Heart right ventricle (tissue), 16 donors: ENCODE results near the gene RASGRF2. TPM values are rescaled to one million over a fixed set of nuclear protein-coding genes. Genes with fewer than 3 reads are reported as not detected.

Source experiments
- ATAC-seq, 8 donors: fragments of 200-7000 bp; cut with Tn5 transposase; one replicate each; pipeline ENCODE4 v1.9.1; 2020; ENCODE audit warnings: mild to moderate bottlenecking in 8 of 8, moderate library complexity in 8 of 8, moderate number of reproducible peaks in 1 of 8
- DNase-seq, 2 donors: peaks; one replicate each; pipeline ENCODE4 v3.0.0-alpha.2; 2020
- H3K27ac ChIP-seq, 10 donors: fragments of 200-600 bp; sonication (generic) in 2 of 10; one replicate each; pipeline versions ENCODE4 v1.5.0 to v1.8.0; 2020 to 2022; ENCODE audit warnings: mild to moderate bottlenecking in 3 of 10
- H3K27me3 ChIP-seq, 7 donors: fragments of 200-600 bp; one replicate each; pipeline ENCODE4 v1.8.0; 2021 to 2022; ENCODE audit warnings: mild to moderate bottlenecking in 2 of 7
- H3K36me3 ChIP-seq, 9 donors: fragments of 200-600 bp; sonication (generic) in 1 of 9; one replicate each; pipeline versions ENCODE4 v1.5.0 to v1.8.0; 2020 to 2022; ENCODE audit warnings: mild to moderate bottlenecking in 2 of 9
- H3K4me1 ChIP-seq, 9 donors: fragments of 200-600 bp; sonication (generic) in 1 of 9; one replicate each; pipeline versions ENCODE4 v1.5.0 to v1.8.0; 2020 to 2022; ENCODE audit warnings: mild to moderate bottlenecking in 4 of 9
- H3K4me3 ChIP-seq, 10 donors: fragments of 200-600 bp; sonication (generic) in 2 of 10; one replicate each; pipeline versions ENCODE4 v1.5.0 to v1.8.0; 2020 to 2022; ENCODE audit warnings: mild to moderate bottlenecking in 7 of 10, moderate library complexity in 2 of 10
- H3K9me3 ChIP-seq, 11 donors: fragments of 200-600 bp in 10 of 11; sonication (generic) in 2 of 11; one replicate each; pipeline versions ENCODE4 v1.5.0 to v1.8.0; 2013 to 2022; ENCODE audit warnings: mild to moderate bottlenecking in 2 of 11, control low read depth in 1 of 11, moderate library complexity in 1 of 11
- CTCF ChIP-seq, 9 donors: fragments of 200-600 bp; sonication (generic) in 2 of 9; IDR thresholded peaks; one replicate each; pipeline versions ENCODE4 v1.5.0 to v1.8.0; 2021 to 2022; ENCODE audit warnings: antibody characterized with exemption in 9 of 9, mild to moderate bottlenecking in 5 of 9, moderate library complexity in 1 of 9
- WGBS, 2 donors: extraction: QIAGEN DNeasy Blood & Tissue Kit; methylation state at CpG; one replicate each; pipeline ENCODE4 v1.1.7; 2013; ENCODE audit warnings: inconsistent platforms in 1 of 2; 5-methylcytosine and 5-hydroxymethylcytosine counted together
- intact Hi-C, 10 donors: fragments of 100-400 bp; cut with DNase I; formaldehyde crosslinking; loops; one replicate each; pipeline versions ENCODE4 v1.11.1 to v1.14.2; 2022
- polyA plus RNA-seq, 2 donors: library from polyadenylated mRNA; stranded (reverse); fragments of 200-250 nt; gene quantifications; one replicate each; pipeline ENCODE4 v1.2.3, GENCODE V29; 2013
- total RNA-seq, 10 donors: library from RNA; stranded (reverse); fragmentation: NEBNext Ultra II Directional in 3 of 10; extraction: Animal tissue kit (Norgen Biotek cat#: 25700) in 3 of 10; gene quantifications; one replicate each; pipeline versions ENCODE4 v1.2.1 to v1.2.4, GENCODE V29; 2021 to 2023
- donor health status: Arrhythmogenic right ventricular cardiomyopathy.
- donor health status: ischemic (EF 13 %, LVEDD 7.1; RV severe dilation, severe dysfunction).
- donor health status: healthy with polysubstance abuse.
- donor health status: DM: no; HTN: yes; CAD: no.
- donor health status: DM: no; HTN: no; CAD: no.
- donor health status: ischemic (EF 25% LVEDD 6.9; RV normal size, moderate dysfunction).
- donor health status: ischemic (EF 25% LVEDD 5.7; RV mildly dilated, moderate dysfunction).
- donor health status: healthy.
- donor health status: DM: yes; HTN: yes; CAD: no.
- donor health status: Ischemic cardiomyopathy.
- donor health status: ischemic (EF 35%, LVEDD 5.7; RV mildly dilated, moderate dysfunction).
- donor health status: nonischemic (EF 11% LVEDD 7.7; RV severe dilation, severe dysfunction).
- donor health status: DM: yes; HTN: yes; CAD: no.
- donor health status: PGD.
- donor health status: ischemic (EF 29% LVEDD 5.4; RV normal size, mild dysfunction).
- donor health status: nonischemic (EF 23%, LVEDD 6.1; RV moderate dilation, normal function).

Gene RASGRF2
- total and polyA plus RNA-seq, 12 donors: 2.9 to 13.4 (median 6.8) TPM

GRCh38 chr5:80930940-80931339, 29.2 kb upstream of the RASGRF2 start:
- Histone ChIP-seq H3K4me1 (peaks cover 0 to under 1% (median 0%) of the 10 kb centered on the region in 9 donors), H3K4me3 (no peak overlapping the region), H3K9me3 (no peaks in the 10 kb centered on the region), H3K27ac (no peak overlapping the region), H3K27me3 (no peaks in the 10 kb centered on the region), H3K36me3 (no peaks in the 10 kb centered on the region)
- intact Hi-C loops: no loop called here
- no peak for ATAC-seq
- 74 to 75% methylated on average over 3 of the region's 3 CpGs for WGBS, 2 donors
- no peak for TF ChIP-seq CTCF (IDR thresholded peaks at IDR 0.05)
- DNase-seq: no peak

- no peak for ATAC-seq
- H3K4me1 ChIP-seq: no peaks in the 10 kb centered on the region
- H3K4me3 ChIP-seq: no peak overlapping the region
- H3K27ac ChIP-seq: no peak overlapping the region
- no peak for TF ChIP-seq CTCF (IDR thresholded peaks at IDR 0.05)
- no peaks in the 10 kb centered on the region for H3K27me3 ChIP-seq
- no peaks in the 10 kb centered on the region for H3K9me3 ChIP-seq
- no peak for DNase-seq
- H3K36me3 ChIP-seq: no peaks in the 10 kb centered on the region
- intact Hi-C loops: no loop called here
- 77 to 85% methylated on average over 1 of the region's 1 CpG for WGBS, 2 donors
Measured at GRCh38 chr5:80931411-80931810, 28.8 kb upstream of the RASGRF2 start.

- 91 to 96% methylated on average over 2 of the region's 2 CpGs for WGBS, 2 donors
- Histone ChIP-seq H3K4me1 (no peaks in the 10 kb centered on the region), H3K9me3 (no peaks in the 10 kb centered on the region), H3K4me3 (no peak overlapping the region), H3K27ac (no peak overlapping the region), H3K27me3 (no peaks in the 10 kb centered on the region), H3K36me3 (no peaks in the 10 kb centered on the region)
- no peak for DNase-seq
- no peak for TF ChIP-seq CTCF (IDR thresholded peaks at IDR 0.05)
- ATAC-seq: no peak
- intact Hi-C loops: no loop called here
Measured at GRCh38 chr5:80933036-80933435, 27.1 kb upstream of the RASGRF2 start.

GRCh38 chr5:80934751-80935150, 25.4 kb upstream of the RASGRF2 start:
- DNase-seq: no peak
- no peak overlapping the region for H3K4me3 ChIP-seq
- no peak for TF ChIP-seq CTCF (IDR thresholded peaks at IDR 0.05)
- H3K27ac ChIP-seq: no peak overlapping the region
- H3K27me3 ChIP-seq: no peaks in the 10 kb centered on the region
- ATAC-seq: no peak
- 87 to 94% methylated on average over 4 of the region's 4 CpGs for WGBS, 2 donors
- intact Hi-C loops: no loop called here
- H3K4me1 ChIP-seq: no peaks in the 10 kb centered on the region
- no peaks in the 10 kb centered on the region for H3K36me3 ChIP-seq
- no peaks in the 10 kb centered on the region for H3K9me3 ChIP-seq
